Measurements from ENCODE around the gene KXD1.

- TF ChIP-seq, protein P1, sequence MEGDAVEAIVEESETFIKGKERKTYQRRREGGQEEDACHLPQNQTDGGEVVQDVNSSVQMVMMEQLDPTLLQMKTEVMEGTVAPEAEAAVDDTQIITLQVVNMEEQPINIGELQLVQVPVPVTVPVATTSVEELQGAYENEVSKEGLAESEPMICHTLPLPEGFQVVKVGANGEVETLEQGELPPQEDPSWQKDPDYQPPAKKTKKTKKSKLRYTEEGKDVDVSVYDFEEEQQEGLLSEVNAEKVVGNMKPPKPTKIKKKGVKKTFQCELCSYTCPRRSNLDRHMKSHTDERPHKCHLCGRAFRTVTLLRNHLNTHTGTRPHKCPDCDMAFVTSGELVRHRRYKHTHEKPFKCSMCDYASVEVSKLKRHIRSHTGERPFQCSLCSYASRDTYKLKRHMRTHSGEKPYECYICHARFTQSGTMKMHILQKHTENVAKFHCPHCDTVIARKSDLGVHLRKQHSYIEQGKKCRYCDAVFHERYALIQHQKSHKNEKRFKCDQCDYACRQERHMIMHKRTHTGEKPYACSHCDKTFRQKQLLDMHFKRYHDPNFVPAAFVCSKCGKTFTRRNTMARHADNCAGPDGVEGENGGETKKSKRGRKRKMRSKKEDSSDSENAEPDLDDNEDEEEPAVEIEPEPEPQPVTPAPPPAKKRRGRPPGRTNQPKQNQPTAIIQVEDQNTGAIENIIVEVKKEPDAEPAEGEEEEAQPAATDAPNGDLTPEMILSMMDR (IDR thresholded peaks at IDR 0.05), result no peak
- TF ChIP-seq POLR2A (IDR thresholded peaks at IDR 0.05), result no peak
- TF ChIP-seq POLR2AphosphoS5 (IDR thresholded peaks at IDR 0.05), result no peak
- TF ChIP-seq EP300 (IDR thresholded peaks at IDR 0.05), result no peak
These were observed 26.2 kb upstream of the KXD1 start for GRCh38 chr19:18531485-18531884.
